Mucosa of descending colon (tissue), 3 donors: Measurements from ENCODE around the gene MAGEA2B. TPM values are rescaled to one million over a fixed set of nuclear protein-coding genes. Genes with fewer than 3 reads are reported as not detected.
"Not testable (repeated sequence)": the region's sequence is repeated elsewhere in the genome, so short reads cannot be mapped to it uniquely, and the experiment has no call there.

Experiments
- ATAC-seq: fragments of 200-7000 bp; cut with Tn5 transposase; one replicate; pipeline ENCODE4 v1.9.1; 2020; ENCODE audit warnings: mild to moderate bottlenecking, moderate library complexity
- DNase-seq, 3 donors: peaks; one replicate each; pipeline ENCODE4 v3.0.0-alpha.2; 2020
- H3K36me3 ChIP-seq: fragments of 200-600 bp; one replicate; pipeline ENCODE4 v1.8.0; 2021; ENCODE audit warnings: low read depth, mild to moderate bottlenecking
- H3K4me1 ChIP-seq: fragments of 200-600 bp; one replicate; pipeline ENCODE4 v1.8.0; 2021; ENCODE audit warnings: low read depth, mild to moderate bottlenecking
- H3K4me3 ChIP-seq: fragments of 200-600 bp; one replicate; pipeline ENCODE4 v1.8.0; 2021; ENCODE audit warnings: mild to moderate bottlenecking
- H3K9me3 ChIP-seq: fragments of 200-600 bp; one replicate; pipeline ENCODE4 v1.8.0; 2021; ENCODE audit warnings: mild to moderate bottlenecking
- intact Hi-C, 2 donors: fragments of 100-400 bp; cut with DNase I in 1 of 2; cut with micrococcal nuclease in 1 of 2; formaldehyde crosslinking; loops; one replicate each; pipeline versions ENCODE4 v1.11.0 to v1.11.1; 2022; cut with DNase I, micrococcal nuclease
- long read RNA-seq, 2 donors: library from polyadenylated mRNA; unstranded; transcript quantifications; one replicate each; pipeline ENCODE4 v2.0.0, GENCODE V29; 2019 to 2021
- total RNA-seq, 3 donors: library from RNA; stranded (reverse); fragmentation: NEBNext Ultra II Directional in 2 of 3; extraction: Animal tissue kit (Norgen Biotek cat#: 25700) in 2 of 3; gene quantifications; one replicate each; pipeline versions ENCODE4 v1.2.1 to v1.2.4, GENCODE V29; 2021 to 2023
- TF ChIP-seq, protein P1 (sequence below): fragments of 200-600 bp; IDR thresholded peaks from one replicate; pipeline ENCODE4 v1.8.0; 2022; ENCODE audit warnings: antibody characterized with exemption, mild to moderate bottlenecking
- donor health status: DM: no; HTN: no; CAD: no; lungs with moderate emphysema.
- donor health status: DM: no; HTN: no; CAD: no.
- donor health status: DM: no; HTN: yes; CAD: no.

The MAGEA2B gene, protein sequence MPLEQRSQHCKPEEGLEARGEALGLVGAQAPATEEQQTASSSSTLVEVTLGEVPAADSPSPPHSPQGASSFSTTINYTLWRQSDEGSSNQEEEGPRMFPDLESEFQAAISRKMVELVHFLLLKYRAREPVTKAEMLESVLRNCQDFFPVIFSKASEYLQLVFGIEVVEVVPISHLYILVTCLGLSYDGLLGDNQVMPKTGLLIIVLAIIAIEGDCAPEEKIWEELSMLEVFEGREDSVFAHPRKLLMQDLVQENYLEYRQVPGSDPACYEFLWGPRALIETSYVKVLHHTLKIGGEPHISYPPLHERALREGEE
- not detected for total RNA-seq
- long read RNA-seq, donor 1: 0 reads
- long read RNA-seq, donor 2: 0 reads

DNA sequence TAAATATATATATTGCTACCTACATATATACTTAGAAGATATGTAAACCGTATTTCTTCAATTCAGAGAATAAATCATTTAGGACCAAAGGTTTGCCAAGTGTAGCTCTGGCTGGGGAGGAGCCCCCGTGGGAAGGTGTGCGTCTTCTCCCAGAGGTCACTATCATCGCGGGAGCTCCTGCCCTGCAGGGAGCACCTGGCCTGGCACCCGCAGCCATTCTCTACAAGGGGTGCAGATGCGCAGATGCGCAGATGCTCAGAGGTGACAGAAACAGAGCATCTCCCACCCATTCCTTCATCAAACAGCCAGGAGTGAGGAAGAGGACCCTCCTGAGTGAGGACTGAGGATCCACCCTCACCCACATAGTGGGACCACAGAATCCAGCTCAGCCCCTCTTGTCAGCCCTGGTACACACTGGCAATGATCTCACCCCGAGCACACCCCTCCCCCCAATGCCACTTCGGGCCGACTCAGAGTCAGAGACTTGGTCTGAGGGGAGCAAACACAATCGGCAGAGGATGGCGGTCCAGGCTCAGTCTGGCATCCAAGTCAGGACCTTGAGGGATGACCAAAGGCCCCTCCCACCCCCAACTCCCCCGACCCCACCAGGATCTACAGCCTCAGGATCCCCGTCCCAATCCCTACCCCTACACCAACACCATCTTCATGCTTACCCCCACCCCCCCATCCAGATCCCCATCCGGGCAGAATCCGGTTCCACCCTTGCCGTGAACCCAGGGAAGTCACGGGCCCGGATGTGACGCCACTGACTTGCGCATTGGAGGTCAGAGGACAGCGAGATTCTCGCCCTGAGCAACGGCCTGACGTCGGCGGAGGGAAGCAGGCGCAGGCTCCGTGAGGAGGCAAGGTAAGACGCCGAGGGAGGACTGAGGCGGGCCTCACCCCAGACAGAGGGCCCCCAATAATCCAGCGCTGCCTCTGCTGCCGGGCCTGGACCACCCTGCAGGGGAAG, at the start of gene MAGEA2B:
Gene MAGEA2B (plus strand): TSS at position 814 of the 973 bp plus-strand sequence. CDS start 2,479 bp downstream, outside the sequence.
- ATAC-seq, H3K4me3 ChIP-seq, DNase-seq, H3K36me3 ChIP-seq, intact Hi-C loops, H3K4me1 ChIP-seq, H3K9me3 ChIP-seq: not testable (repeated sequence)

DNA sequence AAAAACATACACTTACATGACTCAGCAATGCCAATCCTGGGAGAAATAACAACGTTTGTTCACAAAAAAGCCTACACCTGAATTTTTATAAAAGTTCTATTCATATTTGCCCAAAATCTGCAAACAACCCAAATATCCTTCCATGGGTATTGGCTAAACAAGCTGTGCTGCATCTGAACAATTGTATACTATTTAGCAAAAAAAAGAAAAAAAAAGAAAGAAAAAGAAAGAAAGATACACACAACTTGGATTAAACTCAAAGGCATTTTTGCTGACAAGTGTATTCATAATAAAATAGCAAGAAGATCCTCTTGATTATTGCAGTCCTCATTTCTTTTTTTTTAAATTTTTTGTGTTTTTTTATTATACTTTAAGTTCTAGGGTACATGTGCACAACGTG, 40.3 kb upstream of the MAGEA2B start:
- Histone ChIP-seq H3K9me3 (no peaks in the 10 kb centered on the region), H3K4me3 (no peak overlapping the region), H3K36me3 (no peaks in the 10 kb centered on the region), H3K4me1 (no peaks in the 10 kb centered on the region)
- ATAC-seq (no peak), DNase-seq (no peak)
- TF ChIP-seq, protein P1, sequence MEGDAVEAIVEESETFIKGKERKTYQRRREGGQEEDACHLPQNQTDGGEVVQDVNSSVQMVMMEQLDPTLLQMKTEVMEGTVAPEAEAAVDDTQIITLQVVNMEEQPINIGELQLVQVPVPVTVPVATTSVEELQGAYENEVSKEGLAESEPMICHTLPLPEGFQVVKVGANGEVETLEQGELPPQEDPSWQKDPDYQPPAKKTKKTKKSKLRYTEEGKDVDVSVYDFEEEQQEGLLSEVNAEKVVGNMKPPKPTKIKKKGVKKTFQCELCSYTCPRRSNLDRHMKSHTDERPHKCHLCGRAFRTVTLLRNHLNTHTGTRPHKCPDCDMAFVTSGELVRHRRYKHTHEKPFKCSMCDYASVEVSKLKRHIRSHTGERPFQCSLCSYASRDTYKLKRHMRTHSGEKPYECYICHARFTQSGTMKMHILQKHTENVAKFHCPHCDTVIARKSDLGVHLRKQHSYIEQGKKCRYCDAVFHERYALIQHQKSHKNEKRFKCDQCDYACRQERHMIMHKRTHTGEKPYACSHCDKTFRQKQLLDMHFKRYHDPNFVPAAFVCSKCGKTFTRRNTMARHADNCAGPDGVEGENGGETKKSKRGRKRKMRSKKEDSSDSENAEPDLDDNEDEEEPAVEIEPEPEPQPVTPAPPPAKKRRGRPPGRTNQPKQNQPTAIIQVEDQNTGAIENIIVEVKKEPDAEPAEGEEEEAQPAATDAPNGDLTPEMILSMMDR: no peak
- intact Hi-C loops: no loop called here

DNA sequence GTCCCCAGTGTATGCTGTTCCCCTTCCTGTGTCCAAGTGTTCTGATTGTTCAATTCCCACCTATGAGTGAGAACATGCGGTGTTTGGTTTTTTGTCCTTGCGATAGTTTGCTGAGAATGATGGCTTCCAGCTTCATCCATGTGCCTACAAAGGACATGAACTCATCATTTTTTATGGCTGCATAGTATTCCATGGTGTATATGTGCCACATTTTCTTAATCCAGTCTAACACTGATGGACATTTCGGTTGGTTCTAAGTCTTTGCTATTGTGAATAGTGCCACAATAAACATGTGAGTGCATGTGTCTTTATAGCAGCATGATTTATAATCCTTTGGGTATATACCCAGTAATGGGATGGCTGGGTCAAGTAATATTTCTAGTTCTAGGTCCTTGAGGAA, 39.8 kb upstream of the MAGEA2B start:
- H3K4me3 ChIP-seq, ATAC-seq, H3K36me3 ChIP-seq, DNase-seq, H3K4me1 ChIP-seq, intact Hi-C loops, H3K9me3 ChIP-seq: not testable (repeated sequence)

DNA sequence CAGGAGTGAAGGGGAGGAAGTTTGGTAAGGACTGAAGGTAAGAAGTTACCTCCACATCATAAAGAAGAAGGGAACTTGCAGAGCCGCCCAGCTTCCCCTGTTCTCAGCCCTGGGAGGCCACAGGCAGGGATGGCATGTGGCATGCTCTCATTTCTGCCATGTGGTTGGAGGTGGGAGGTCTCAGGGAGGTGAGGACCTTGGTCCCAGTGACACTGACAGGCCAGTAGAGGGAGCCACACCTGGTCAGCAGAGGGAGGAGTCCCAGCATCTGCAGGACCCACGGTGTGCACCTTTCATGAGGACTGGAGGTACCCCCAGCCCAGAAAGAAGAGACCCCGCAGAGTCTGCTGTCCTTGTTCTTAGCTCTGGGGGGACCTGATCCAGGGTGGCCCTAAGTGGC, 33.4 kb upstream of the MAGEA2B start:
- intact Hi-C loops, DNase-seq: not testable (repeated sequence)

DNA sequence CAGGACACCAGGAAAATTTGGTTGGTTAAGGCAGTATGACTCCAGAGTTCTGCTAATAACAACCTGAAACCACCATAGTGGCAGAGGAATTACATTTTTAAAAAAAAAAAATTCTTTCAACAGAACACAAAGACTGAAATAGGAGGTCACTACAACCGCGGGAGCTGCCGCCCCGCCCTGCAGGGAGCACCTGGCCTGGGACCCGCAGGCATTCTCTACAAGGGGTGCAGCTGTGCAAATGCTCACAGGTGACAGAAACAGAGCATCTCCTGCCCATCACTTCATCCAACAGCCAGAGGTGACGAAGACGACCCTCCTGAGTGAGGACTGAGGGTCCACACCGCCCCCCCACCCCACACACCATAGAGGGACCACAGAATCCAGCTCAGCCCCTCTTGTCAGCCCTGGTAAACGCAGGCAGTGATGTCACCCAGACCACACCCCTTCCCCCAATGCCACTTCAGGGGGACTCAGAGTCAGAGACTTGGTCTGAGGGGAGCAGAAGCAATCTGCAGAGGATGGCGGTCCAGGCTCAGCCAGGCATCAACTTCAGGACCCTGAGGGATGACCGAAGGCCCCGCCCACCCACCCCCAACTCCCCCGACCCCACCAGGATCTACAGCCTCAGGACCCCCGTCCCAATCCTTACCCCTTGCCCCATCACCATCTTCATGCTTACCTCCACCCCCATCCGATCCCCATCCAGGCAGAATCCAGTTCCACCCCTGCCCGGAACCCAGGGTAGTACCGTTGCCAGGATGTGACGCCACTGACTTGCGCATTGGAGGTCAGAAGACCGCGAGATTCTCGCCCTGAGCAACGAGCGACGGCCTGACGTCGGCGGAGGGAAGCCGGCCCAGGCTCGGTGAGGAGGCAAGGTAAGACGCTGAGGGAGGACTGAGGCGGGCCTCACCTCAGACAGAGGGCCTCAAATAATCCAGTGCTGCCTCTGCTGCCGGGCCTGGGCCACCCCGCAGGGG, 16.2 kb upstream of the MAGEA2B start, which contains the start of gene MAGEA3:
Gene MAGEA3 (plus strand): TSS at position 843 of the 980 bp plus-strand sequence. CDS start 2,039 bp downstream, outside the sequence.
- H3K36me3 ChIP-seq, H3K4me1 ChIP-seq, H3K4me3 ChIP-seq, intact Hi-C loops, DNase-seq, H3K9me3 ChIP-seq, ATAC-seq: not testable (repeated sequence)

More for the DNA sequence above, 33.4 kb upstream of the MAGEA2B start:
- H3K4me3 ChIP-seq, H3K4me1 ChIP-seq, H3K36me3 ChIP-seq, H3K9me3 ChIP-seq: not testable (repeated sequence)
- peak; percentile 70 for ATAC-seq

DNA sequence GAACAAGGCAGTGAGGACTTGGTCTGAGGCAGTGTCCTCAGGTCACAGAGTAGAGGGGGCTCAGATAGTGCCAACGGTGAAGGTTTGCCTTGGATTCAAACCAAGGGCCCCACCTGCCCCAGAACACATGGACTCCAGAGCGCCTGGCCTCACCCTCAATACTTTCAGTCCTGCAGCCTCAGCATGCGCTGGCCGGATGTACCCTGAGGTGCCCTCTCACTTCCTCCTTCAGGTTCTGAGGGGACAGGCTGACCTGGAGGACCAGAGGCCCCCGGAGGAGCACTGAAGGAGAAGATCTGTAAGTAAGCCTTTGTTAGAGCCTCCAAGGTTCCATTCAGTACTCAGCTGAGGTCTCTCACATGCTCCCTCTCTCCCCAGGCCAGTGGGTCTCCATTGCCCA, 14.0 kb upstream of the MAGEA2B start:
- H3K4me3 ChIP-seq, intact Hi-C loops, ATAC-seq: not testable (repeated sequence)

DNA sequence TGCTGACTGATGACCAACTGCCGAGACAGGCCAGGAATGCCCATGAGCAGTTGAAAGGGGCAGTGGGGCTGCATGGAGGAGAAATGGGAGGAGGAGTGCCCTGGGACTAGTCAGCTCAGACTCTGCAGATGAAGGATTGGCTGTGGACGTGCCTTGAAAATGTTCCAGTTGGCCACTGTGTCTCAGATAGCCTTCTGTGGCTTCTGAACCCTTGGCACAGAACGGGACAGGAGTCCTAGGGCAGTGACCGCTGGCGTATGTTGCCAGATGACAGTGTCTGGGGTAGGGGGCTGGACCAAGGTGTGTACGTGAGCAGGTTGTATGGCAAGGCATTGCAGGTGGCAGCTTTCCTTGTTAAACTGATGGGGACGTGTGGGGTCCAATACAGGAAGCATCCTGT, 7.9 kb upstream of the MAGEA2B start:
- H3K4me1 ChIP-seq, H3K9me3 ChIP-seq, H3K4me3 ChIP-seq, intact Hi-C loops, H3K36me3 ChIP-seq, ATAC-seq: not testable (repeated sequence)
- DNase-seq: peak in 1 of 3 donors; percentile 12

More for the DNA sequence above, 14.0 kb upstream of the MAGEA2B start:
- not testable (repeated sequence) for H3K36me3 ChIP-seq, H3K4me1 ChIP-seq, H3K9me3 ChIP-seq
- DNase-seq: peak in 1 of 3 donors; percentile 27

DNA sequence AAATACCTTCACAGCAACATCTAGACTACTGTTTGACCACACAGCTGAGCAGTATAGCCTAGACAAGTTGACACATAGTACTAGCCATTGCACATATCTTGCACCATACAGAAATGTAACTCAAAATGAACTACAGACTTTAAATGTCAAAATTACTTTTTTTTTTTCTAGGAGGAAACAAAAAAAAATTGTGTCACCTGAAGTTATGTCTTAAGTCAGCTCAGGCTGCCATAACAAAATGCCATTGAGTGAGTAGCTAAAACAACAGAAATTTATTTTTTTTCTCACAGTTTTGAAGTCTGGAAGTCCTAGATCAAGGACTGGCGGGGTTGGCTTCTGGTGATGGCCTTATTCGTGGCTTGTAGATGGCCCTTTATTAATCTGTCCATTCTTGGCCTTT, 5.3 kb upstream of the MAGEA2B start, which contains the start of gene CSAG2:
Gene CSAG2 (minus strand): TSS at position 101 of the 400 bp plus-strand sequence. CDS start 161 bp downstream, outside the sequence.
- intact Hi-C loops, ATAC-seq, H3K4me3 ChIP-seq, H3K9me3 ChIP-seq, H3K36me3 ChIP-seq, H3K4me1 ChIP-seq, DNase-seq: not testable (repeated sequence)

DNA sequence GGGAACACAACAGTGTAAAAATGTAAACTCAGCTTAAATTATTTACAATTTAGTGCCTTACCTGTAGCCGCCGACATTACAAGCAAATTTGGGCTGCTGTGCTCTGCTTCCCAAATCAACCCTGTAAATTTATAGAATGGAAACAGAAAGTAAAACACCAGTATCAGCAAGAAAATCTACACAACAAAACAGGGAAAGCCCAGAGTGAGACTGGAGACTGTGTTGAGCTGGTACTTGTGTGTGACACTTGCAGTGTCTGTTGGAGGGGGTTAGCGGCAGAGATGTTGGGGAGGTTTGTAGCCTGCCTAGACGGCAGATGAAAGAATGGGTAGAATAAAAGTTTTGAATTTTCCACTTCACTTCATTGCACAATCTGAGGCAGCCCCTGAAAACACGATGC, 1.2 kb upstream of the MAGEA2B start:
- H3K4me1 ChIP-seq, H3K4me3 ChIP-seq, intact Hi-C loops, H3K9me3 ChIP-seq, H3K36me3 ChIP-seq, ATAC-seq, DNase-seq: not testable (repeated sequence)
